Skin of body (tissue), 2 donors: Measurements from ENCODE around the gene MTMR3. TPM values are rescaled to one million over a fixed set of nuclear protein-coding genes. Genes with fewer than 3 reads are reported as not detected.
"Not testable (repeated sequence)": the region's sequence is repeated elsewhere in the genome, so short reads cannot be mapped to it uniquely, and the experiment has no call there.

Experiments
- DNase-seq: peaks from one replicate; lab custom pipeline; 2025; lab: John Stamatoyannopoulos, UW
- total RNA-seq: library from RNA; depleted of rRNA; stranded (reverse); fragments of >200 nt; gene quantifications from one replicate; pipeline ENCODE4 v1.2.3, GENCODE V29; 2014

MTMR3 gene
- total RNA-seq, 1 donor from 2014 or later, result 60.1 TPM

DNA sequence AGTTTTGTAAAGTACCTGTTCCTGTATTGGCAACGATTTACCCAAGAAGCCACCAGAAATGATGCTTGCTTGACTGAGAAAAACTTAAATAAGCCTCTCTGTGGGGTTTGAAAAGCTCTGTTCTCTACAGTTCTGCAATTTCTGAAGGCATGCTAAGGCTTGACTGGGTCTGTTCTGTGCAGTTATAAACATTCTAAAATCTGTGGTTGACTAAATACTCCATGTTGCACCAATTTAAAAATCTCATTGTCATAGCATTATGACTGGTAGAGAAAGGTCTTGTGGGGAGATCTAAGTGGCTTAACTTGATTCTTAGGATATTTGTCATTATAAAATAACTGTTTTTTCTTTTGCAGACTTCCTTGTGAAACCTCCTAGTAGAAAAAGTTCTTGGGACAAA is 73.7 kb downstream of the MTMR3 start:
- DNase-seq, result no peak

DNA sequence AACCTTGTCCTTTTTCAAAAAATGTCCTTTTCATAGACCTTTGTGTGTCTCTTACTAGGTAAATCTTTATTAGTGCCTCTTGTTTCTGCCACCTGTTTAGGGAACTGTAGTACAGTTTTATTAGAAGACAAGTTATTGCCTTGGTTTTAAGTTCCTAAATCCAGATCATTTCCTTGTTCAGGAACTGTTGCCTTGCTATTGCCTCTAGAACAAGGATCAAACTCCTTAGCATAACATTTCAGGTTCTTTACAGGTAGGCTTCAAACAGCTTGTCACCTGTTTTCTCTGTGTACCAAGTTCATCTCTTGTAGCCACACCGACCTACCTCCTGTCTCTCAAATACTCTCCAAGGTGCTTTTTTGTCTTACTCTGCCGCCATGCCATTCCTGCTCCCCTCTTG is 75.2 kb downstream of the MTMR3 start:
- DNase-seq, result no peak

DNA sequence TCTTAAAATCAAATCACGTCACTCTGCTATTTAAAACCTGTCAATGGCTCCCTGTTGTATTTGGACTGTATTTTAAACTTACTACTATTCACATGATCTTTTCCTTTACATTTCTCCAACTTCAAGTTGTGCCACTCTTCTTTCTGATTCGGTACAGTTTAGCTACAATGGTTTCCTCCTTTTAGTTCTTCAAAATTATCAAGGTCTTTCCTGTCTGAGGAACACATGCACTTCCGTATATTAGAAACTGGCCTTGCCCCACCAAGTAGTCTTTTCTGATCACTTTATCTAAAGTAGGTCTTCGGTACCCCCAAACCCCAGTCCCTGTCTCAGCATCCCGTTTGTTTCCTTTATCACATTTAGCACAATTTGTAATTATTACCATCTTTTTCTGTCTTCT is 81.8 kb downstream of the MTMR3 start:
- no peak for DNase-seq

DNA sequence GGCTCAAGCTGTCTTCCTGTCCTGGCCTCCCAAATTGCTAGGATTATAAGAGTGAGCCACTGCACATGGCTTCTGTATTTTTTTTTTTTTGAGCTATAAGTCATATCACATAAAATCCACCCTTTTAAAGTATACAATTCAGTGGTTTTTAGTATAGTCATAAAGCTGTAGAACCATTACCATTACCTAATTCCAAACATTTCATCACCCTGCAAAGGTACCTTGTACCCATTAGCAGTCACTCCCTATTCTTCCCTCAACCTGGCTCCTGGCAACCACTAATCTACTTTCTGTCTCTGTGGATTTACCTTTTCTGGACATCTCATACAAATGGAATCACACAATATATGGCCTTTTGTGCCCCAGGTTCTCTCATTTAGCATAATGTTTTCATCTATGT is 84.5 kb downstream of the MTMR3 start:
- no peak for DNase-seq

DNA sequence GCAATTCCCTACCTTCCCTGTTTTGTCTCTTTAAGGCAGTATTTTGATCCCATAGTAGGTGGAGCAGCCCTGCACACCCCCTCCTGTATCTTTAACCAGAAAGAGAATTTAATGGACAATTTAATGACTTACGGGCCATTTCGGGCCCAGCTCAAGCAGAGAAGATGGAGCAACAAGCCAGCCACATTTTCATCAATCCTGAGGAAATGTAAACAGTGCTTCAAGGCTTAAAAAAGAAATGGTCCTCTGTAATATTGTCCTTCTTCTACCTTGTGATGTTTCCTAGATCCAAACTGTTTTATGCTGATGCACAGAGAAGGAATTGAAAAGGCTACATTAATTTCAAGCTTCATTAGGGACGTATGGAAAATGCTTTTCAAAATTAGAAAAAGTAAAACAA is 88.6 kb downstream of the MTMR3 start:
- no peak for DNase-seq

DNA sequence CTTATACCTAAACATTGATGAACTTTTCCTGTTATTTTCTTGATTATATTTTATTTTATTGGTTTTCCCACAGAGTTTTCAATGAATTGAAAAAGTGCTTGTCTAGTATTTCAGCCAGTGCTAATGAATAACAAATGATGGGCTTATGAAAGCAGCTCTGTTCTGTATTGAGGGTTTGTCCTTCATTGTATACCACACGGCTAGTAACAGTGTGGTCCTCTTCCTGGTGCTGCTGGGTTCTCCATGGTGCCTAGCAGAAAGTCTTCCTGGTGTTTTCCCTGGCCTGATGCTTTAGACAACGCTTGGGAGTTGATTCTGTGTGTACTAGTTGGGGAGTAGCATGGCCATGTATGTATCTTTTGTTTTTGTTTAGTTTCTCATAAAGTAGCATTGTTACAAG is 89.1 kb downstream of the MTMR3 start:
- DNase-seq, result no peak

DNA sequence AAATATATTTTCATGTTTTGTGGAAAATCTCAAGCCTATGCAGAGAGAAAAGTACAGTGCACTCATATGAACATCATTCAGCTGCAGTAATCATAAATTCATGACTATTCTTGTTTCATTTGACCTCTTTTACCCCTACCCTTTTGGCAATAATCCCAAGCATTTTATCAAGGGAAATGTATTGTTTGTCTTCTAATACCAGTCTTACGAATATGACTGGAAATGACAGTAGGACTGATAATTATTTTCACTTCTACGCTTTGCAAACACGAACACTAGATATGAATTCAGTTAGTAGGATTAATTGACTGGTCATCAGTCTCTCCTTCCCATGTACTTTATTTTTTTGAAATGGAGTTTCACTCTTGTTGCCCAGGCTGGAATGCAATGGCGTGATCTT is 90.3 kb downstream of the MTMR3 start:
- DNase-seq, result no peak

DNA sequence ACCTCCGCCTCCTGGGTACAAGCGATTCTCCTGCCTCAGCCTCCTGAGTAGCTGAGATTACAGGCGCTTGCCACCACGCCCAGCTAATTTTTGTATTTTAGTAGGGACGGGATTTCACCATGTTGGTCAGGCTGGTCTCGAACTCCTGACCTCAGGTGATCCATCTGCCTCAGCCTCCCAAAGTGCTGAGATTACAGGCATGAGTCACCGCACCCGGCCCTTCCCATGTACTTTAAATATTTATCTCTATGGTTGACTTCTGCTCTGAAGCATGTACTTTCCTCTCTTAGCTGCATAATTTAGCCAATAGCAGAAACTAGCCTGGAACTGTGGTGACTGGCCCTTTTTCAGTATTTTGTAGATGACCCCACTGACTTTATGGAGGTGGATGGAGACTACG is 90.7 kb downstream of the MTMR3 start:
- DNase-seq, result not testable (repeated sequence)

DNA sequence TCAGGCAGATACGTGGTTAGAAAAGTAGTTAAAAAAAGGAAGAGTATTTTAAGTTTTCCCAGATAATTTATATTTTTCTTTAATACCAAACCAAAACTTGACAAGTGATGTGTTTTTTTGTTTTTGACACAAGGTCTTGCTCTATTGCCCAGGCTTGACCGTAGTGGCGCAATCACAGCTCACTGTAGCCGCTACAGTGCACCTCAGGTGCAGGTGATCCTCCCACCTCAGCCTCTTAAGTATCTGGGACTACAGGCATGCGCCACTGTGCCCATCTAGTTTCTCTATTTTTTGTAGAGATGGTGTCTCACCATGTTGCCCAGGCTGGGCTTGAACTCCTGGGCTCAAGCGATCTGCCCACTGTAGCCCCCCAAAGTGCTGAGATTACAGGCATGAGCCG is 92.5 kb downstream of the MTMR3 start:
- DNase-seq, result no peak

DNA sequence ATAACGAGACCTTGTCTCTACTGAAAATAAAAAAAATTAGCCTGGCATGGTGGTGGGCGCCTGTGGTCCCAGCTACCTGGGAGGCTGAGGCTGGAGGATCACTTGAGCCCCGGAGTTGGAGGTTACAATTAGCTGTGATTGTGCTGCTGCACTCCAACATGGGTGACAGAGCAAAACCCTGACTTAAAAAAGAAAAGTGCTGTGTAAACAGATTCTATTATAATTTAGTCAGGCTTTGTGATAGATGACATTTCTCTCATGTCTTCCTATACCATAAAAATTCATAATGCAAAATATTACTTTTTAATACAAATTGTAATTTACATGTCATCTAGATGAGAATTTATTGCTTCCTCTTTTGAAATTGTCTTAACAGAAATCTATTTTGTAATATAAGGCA is 94.1 kb downstream of the MTMR3 start:
- no peak for DNase-seq

DNA sequence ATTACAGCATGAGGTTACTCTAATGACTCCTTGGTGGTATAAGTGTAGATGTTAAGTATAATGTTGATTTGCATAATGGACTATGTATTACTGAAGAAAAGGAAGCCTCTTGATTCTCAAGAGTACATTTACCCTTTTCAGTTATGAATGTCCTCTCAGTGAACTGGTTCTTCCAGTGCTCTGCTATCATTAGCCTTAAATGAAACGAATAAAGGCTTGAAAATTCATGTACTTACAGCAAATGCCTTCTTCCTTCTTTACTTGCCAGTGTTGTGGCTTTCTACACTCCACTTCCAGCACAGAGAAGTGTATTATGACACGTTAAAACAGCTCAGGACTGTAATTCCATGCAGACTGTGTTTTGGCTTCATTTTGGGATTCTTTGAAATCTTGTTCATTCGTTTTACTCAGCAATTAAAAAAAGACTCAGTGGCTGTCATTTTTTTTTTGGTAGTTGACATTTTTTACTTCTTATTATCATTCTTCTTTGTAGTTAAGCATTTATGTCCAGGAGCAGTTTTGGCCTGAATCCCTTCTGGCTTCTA is 96.9 kb downstream of the MTMR3 start:
- DNase-seq, result peak; percentile 30

DNA sequence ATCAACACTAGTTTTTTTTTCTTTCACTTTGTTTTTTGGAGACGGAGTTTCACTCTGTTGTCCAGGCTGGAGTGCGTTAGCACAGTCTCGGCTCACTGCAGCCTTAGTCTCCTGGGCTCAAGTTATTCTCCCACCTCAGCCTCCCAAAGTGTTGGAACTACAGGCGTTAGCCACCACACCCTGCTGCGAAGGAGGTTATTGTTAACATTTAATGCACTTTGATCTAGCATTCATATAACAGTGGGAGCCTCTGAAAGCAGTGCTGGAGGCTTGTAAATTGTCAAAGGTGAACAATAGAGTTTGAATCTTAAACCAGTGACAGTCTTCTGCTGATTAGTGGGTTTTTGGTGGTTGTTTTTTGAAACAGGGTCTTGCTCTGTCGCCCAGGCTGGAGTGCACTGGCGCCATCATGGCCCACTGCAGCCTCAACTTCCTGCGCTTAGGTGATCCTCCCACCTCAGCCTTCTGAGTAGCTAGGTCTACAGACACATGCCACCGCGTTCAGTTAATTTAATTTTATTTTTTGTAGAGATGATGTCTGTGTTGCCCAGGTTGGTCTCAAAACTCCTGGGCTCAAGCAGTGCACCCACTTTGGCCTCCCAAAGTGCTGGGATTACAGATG is 100.4 kb downstream of the MTMR3 start:
- no peak for DNase-seq

DNA sequence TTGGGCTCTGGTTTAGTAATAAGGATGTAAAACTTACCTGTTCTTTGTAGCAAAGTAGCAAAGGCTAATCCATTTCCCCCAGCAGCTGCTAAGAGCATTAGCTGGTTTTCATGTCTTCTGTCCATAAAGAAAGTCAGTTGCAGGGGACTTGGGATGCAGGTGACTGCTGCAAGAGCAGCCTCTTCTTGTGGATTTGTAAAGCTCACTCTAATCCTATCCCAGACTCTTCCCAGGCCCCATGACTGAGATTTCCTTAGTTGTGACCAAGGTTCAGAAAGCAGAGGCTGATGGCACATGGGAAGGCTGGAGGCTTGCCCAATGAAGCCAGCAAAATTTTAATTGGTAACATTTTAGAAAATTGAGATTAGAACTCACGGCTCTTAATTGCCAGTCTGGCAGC is 102.9 kb downstream of the MTMR3 start:
- no peak for DNase-seq

DNA sequence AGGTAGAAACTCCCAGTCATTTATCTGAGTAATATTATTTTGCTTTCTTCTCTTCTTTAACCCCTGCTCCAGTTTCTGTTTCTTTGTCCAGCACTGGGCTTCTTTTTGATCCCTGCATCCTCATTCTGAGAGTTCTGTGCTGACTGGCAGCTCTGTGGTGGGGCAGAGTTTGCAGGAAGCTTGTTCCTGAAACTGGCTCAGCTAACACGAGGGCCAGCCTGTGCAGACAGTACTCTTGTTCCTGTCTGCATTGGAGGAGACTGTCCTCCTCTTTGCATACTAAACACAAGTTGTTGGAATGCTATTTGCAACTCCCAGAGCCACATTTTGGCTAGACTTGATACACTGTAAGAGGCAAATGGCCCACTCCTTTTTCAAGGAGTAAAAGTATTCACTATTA is 104.2 kb downstream of the MTMR3 start:
- DNase-seq, result no peak

DNA sequence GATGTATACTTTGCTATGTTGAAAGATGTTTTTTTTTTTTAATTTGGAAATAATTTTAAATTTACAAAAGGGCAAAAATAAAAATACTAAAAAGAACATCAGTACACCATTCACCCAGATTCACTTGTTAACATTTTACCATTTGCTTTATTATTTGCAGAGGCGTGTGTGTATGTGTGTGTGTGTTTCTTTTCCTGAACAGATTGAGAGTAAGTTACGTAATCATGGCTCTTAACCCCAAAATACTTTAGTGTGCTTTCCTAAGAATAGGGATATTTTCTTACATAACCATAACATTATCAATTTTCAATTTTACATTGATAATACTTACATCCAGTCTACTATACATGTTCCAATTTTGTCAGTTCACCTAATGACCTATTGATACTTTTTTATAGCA is 105.7 kb downstream of the MTMR3 start:
- no peak for DNase-seq

DNA sequence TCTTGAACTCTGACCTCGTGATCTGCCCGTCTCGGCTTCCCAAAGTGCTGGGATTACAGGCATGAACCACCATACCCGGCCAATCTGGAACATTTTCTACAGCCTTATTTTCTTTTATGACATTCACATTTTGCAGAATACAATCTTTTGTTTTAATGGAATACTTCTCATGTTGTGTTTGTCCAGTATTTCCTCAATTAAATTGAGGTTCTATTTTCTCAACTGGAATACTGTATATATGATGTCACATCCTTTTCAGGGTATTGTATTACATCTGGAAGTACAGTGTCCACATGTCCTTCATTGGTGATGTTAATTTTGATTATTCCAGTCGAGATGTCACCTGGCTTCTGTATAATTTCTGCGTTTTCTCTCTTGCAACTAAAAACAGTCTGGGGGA is 106.5 kb downstream of the MTMR3 start:
- DNase-seq, result no peak

DNA sequence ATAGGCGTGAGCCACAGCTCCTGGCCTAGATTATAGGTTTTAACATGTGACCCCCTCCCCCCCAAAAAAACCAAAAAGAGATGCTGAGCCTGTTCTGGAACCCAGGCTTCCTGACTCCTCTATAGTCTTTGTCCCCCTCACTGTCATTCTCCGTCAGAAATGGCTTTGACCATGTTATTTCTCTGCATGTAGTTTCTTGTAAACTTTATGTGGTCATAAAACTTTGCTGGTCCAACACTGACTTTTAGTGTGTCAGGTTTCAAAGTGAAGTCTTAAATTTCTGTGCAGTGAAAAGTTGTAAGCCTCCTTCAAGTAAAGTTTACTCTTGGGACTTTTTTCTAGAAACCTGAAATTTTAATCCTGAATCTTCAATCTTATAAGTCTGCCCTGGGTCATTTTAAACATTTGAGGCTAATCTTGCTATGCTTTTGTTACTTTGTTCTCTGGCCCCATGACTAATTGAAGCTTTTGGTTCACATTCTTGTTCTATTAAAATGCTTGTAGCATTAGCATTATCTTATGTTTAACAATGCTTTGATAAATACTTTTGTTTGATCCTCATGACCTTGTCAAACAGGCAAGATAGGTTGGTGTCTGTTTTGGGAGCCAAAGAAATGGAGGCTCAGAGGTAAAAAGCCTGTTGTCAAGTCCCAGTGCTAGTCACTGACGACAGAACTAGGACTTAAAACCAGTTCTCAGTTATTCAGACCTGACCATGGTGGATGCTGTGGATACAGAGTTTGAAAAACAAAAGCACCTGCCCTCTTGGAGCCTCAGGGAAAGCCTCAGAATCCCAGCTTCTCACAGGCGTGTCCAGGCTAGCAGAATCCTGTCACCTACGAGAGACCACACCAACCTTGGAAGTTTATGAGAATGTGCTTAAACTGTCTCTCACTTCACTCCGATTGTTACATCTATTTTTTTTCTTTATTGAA is 109.6 kb downstream of the MTMR3 start:
- DNase-seq, result no peak

DNA sequence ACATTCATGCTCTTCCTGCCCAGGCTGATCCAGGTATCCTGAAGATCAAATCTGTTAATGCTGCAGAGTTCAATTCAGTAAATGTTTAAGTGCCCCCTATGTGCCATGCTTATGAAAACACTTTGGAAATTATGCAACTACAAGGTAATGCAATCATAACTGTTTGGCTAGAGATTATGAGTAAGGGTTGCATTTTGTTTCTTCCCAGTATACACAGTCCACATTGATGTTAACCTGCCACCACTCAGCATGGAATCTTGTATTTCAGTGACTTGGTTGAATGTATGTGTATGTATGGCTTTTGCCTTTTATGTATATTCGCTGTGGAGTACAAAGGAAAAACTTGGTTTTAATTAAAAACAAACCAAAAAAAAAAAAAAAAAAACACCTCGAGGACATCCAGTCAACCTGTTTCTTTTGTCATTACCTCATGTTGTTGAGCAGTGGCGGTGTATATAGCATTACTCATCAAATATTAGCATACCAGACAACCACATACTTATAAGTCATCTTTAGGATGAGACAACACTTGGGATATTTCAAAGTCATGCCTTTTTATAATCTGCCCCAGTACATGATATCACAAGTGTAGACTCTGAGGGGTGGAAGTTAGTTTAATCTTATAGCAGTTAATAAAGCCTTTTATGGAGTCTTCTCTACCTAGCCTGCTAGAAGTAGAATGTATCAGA is 111.2 kb downstream of the MTMR3 start:
- DNase-seq, result no peak

DNA sequence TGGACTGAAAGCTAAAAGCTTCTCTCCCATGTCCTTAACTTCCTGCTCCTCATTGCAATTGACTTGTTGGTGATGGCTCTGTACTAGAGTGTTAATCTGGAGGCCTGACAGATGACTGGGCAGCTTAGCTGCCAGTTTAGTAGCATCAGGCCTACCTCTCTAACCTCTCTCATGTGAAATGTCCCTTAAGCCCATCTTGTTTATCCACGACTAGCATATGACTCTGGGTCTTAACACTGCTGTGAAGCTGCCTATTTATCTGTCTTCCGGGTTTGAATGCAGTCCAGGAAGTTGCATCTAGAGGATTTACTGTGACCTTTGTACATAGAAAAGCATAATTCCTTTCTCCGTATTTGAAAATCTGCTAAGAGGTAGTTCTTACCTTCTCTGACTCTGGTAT is 112.0 kb downstream of the MTMR3 start:
- no peak for DNase-seq

DNA sequence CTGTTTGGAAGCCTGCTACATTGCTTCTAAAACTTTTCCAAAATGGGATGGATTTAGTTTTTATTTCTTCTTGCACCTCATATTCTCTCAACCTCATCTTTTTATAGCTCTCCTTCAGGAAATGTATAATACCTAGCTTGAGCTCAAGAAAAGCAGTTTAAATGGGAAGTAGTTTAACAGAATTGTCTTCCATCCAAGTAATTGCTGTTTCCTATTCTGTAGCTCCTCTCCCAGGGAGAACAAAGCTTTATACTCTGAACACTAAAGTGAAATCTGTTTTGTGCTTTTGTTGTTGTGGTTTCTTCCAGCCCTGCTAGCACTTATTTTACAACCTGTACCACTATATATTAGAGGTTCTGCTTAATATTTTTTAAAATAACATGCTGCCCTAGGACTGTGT is 114.1 kb downstream of the MTMR3 start:
- no peak for DNase-seq

DNA sequence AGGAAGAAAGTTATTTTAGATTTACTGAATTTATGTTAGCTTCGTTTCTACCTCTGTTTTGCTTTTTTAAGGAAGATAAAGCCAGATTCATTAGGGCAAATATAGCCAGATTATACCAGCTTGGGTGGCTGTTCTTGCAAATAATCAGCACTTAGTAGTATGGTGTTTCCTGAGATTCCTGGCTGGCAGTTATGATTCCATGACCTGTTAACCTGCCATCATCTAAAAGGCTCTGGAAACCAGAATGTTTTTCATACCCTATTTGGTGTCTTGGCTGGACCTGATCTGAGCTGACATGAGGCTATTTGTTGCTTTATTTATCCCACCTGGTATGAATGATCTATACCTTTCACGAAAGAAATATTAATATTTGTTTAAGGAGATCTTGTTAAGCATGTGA is 114.5 kb downstream of the MTMR3 start:
- DNase-seq, result no peak
